Activated CD8-positive, alpha-beta memory T cell treated with anti-CD3 and anti-CD28 coated beads for 24 hours (primary cell): Measurements from ENCODE around the gene CACNB2.
"Not testable (repeated sequence)": the region's sequence is repeated elsewhere in the genome, so short reads cannot be mapped to it uniquely, and the experiment has no call there.

Experiments used
- DNase-seq: peaks from one replicate; pipeline ENCODE4 v3.0.0-alpha.2; 2020

Gene CACNB2

GRCh38 chr10:18532881-18533535 is 392.8 kb downstream of the CACNB2 start:
- no peak for DNase-seq

DNA sequence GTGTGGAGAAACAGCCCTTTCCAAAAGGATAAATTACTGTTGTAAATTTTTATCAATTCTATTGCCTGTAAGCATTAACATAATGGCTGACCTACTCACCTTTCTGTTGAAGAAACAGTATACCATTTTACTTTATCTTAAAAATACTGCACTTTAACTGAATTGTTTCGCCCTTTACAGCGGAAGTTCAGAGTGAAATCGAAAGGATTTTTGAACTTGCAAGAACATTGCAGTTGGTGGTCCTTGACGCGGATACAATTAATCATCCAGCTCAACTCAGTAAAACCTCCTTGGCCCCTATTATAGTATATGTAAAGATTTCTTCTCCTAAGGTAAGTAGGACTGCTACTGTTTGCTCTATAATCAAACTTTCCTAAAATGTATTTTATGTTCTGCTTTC is 393.7 kb downstream of the CACNB2 start:
- no peak for DNase-seq

- no peak for DNase-seq
Observed at GRCh38 chr10:18539335-18539734, 399.1 kb downstream of the CACNB2 start.

DNA sequence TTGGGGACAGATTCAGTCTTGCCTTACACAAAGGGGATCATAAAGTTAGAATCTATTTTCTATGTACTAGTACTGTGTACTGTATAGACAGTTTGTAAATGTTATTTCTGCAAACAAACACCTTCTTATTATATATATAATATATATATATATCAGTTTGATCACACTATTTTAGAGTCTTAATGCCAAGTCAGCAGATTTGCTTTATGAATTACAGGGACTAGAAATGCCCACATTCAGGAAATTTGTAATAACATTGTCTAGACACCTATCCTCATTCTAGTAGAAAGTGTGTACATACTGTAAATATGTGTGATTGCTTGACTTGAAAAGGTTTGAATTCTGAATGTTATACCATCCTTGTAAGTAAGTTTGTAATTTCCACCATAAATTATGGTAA is 400.0 kb downstream of the CACNB2 start:
- no peak for DNase-seq

GRCh38 chr10:18542832-18543231 is 402.6 kb downstream of the CACNB2 start:
- DNase-seq, result no peak

GRCh38 chr10:18545621-18546305 is 405.5 kb downstream of the CACNB2 start:
- DNase-seq, result no peak

- DNase-seq, result no peak
Observed at GRCh38 chr10:18549105-18549504, 408.9 kb downstream of the CACNB2 start.

GRCh38 chr10:18551473-18551872 is 411.2 kb downstream of the CACNB2 start:
- DNase-seq, result no peak

- DNase-seq, result no peak
Observed at GRCh38 chr10:18554479-18554878, 414.3 kb downstream of the CACNB2 start.

DNA sequence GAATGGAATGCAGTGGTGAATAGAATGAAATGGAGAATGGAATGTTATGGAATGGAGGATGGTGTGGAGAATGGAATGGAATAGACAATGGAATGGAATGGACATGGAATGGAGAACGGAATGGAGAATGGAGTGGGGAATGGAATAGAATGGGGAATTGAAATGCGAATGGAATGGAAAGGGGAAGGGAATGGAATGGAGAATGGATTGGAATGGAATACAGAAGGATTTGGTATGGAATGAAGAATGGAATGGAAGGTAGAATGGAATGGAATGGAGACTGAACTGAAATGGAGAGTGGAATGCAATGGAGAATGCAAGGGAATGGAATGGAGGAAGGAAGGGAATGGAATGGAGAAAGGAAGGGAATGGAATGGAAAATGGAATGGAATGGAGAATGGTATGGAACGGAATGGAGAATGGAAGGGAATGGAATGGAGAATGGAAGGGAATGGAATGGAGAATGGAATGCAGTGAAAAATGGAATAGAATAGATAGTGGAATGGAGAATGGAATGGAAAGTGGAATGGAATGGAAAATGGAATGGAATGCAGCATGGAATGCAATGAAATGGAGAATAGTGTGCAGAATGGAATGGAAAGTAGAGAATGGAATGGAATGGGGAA is 416.4 kb downstream of the CACNB2 start:
- DNase-seq, result no peak

DNA sequence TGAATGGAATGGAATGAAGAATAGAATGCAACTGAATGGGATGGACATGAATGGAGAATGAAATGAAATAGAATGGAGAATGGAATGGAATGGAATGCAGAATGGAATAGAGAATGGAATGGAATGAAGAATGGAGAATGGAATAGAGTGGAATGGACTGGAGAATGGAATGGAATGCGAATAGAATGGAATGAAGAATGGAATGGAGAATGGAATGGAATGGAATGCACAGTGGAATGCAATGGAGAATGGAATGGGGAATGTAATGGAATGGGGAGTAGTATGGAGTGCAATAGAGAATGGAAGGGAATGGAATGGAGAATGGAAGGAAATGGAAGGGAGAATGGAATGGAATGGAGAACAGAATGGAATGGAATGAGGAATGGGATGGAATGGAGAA is 417.7 kb downstream of the CACNB2 start:
- DNase-seq, result no peak

GRCh38 chr10:18561861-18562551 is 421.8 kb downstream of the CACNB2 start:
- no peak for DNase-seq

- DNase-seq, result no peak
Observed at GRCh38 chr10:18563003-18563726, 422.9 kb downstream of the CACNB2 start.

DNA sequence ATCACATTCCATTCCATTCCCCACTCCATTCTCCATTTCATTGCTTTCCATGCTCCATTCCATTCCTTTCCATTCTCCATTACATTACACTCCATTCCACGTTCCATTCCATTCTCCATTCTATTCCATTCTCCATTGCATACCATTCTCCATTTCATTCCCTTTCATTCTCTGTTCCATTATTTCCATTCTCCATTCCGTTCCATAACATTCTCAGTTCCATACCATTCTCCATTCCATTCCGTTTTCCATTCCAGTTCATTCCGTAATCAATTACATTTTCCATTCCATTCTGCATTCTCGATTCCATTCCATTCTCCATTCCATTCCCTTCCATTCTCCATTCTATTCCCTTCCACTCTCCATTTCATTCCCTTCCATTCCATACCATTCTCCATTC is 424.8 kb downstream of the CACNB2 start:
- no peak for DNase-seq

- no peak for DNase-seq
Observed at GRCh38 chr10:18566177-18566576, 426.0 kb downstream of the CACNB2 start.

DNA sequence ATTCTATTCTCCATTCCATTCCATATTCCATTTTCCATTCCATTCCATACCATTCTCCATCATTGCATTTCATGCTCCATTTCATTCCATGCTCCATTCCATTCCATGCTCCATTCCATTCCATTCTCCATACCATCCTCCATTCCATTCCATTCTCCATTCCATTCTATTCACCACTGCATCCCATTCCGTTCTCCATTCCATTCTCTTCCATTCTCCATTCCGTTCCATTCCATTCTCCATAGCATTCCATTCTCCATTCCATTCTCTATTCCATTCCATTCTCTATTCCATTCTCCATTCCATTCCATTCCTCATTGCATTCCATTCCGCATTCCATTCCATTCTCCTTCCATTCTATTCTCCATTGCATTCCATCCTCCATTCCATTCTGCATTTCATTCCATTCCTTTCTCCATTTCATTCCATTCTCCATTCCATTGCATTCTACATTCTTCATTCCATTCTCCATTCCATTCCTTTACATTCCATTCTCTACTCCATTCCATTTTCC is 427.2 kb downstream of the CACNB2 start:
- DNase-seq, result no peak

GRCh38 chr10:18570386-18570785 is 430.2 kb downstream of the CACNB2 start:
- DNase-seq, result not testable (repeated sequence)

DNA sequence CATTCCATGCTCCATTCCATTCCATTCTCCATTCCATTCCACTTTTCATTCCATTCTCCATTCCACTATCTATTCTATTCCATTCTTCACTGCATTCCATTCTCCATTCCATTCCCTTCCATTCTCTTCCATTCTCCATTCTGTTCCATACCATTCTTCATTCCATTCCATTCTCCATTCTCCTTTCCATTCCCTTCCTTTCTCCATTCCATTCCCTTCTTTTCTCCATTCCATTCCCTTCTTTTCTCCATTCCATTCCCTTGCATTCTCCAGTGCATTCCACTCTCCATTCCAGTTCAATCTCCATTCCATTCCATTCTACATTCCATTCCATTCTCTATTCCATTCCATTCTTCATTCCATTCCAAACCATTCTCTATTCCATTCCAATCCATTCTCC is 430.9 kb downstream of the CACNB2 start:
- DNase-seq, result no peak

DNA sequence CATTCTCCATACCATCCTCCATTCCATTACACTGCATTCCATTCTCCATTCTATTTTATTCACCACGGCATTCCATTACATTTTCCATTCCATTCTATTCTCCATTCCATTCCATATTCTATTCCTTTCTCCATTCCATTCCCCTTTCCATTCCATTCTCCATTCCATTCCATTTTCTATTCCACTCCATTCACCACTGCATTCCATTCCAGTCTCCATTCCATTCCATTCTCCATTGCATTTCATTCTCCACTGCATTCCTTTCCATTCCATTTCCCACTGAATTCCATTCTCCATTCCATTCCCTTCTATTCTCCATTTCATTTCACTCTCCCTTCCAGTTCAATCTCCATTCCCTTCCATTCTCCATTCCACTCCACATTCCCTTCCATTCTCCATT is 431.6 kb downstream of the CACNB2 start:
- no peak for DNase-seq

- no peak for DNase-seq
Observed at GRCh38 chr10:18572959-18573561, 432.8 kb downstream of the CACNB2 start.

DNA sequence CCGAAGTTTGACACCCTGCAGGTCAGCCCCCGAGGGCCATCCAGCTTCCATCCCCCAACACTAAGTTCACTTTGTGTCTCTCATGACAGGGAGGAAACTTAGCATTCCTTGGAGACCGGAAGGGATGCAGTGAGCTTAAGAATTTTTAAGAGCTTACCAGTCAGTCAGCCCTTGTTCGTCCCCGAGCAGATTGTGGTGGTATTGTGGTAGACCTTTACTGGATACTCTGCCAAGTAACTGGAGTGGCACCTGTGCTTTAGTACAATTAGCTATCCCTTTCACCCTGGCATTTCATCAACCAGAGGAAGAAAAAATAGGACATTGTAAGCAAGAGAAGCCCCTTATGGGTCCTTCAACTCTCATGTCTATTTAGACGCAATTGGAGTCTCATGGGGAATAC is 436.4 kb downstream of the CACNB2 start:
- DNase-seq, result no peak
